ENCODE measurements around the gene RFLNA. TPM values are rescaled to one million over a fixed set of nuclear protein-coding genes. Genes with fewer than 3 reads are reported as not detected.

RFLNA gene
- total and polyA plus RNA-seq, 2 donors (not counting 1 experiment from before 2014, with no cell fraction given) = 0.03 TPM; not detected in 1

DNA sequence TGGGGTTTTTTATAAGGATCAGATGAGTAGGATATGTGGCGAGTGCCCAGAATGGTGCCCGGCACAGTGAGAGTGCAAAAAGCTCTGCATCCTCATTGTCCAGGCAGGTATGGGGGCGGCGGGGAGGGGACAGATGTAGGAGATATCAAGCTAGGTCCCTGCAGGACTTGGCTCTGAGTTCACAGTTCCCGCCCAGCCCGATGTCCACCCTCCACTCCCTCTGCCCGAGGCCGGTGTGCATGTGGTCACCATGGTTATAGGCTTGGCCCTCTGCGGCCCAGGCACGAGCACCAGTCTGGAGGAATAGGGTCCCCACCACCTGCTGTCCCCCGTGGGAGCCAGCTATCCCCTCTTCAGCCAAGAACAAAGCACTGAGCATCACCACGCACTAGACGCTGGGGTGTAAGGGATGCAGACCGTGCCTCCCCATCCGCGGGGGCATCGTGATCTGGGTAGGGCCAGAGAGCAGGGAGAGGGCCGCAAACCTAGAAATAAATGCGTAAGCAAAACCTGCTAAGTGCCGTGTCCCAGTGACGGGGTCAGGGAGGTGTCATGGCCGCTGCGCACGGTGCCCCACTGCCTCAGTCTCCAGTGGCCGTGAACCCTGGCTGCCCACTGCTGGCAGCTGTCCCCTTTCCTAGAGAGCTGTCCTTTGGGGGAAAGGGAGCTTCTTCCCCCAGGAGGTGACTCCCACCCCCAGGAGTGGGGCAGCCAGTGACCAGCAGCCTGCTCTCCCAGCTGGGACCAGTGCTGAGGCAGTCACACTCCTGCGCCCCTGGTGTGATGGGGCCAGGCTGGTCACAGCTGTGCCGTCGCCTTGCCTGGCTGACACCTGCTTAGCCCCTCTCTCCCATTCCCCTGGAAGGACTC, 12.0 kb downstream of the RFLNA start:
- Histone ChIP-seq H3K27me3 (ENCODE audit: control insufficient read depth, insufficient read depth, low read length) (no peaks in the 10 kb centered on the region), H3K36me3 (ENCODE audit: control insufficient read depth, insufficient read depth, low read length) (no peaks in the 10 kb centered on the region), H3K9me3 (ENCODE audit: control insufficient read depth, insufficient read depth, low read depth, low read length) (no peaks in the 10 kb centered on the region), H4K20me1 (ENCODE audit: control insufficient read depth, extremely low read depth, insufficient read depth, low read length) (no peaks in the 10 kb centered on the region), H3K79me2 (ENCODE audit: control insufficient read depth, insufficient read depth, low read length) (no peaks in the 10 kb centered on the region), H2AFZ (ENCODE audit: low read length) (no peak overlapping the region), H3K4me1 (ENCODE audit: control insufficient read depth, extremely low read depth, insufficient read depth, low read length) (no peaks in the 10 kb centered on the region), H3K4me2 (ENCODE audit: extremely low read depth, insufficient read depth, low read length) (no peak overlapping the region), H3K27ac (ENCODE audit: insufficient read depth, low read length) (no peak overlapping the region), H3K4me3 (replicated peaks in 1 of 4; ENCODE audit: control extremely low read depth in 1 of 4, insufficient read depth in 1 of 4, low read depth in 3 of 4, low read length in 4 of 4) (no peak overlapping the region), H3K9ac (ENCODE audit: insufficient read depth, low read length) (no peak overlapping the region)
- no peak for TF ChIP-seq EZH2 (IDR thresholded peaks at IDR 0.05; ENCODE audit: low read length, missing control alignments)
- TF ChIP-seq, protein P1, sequence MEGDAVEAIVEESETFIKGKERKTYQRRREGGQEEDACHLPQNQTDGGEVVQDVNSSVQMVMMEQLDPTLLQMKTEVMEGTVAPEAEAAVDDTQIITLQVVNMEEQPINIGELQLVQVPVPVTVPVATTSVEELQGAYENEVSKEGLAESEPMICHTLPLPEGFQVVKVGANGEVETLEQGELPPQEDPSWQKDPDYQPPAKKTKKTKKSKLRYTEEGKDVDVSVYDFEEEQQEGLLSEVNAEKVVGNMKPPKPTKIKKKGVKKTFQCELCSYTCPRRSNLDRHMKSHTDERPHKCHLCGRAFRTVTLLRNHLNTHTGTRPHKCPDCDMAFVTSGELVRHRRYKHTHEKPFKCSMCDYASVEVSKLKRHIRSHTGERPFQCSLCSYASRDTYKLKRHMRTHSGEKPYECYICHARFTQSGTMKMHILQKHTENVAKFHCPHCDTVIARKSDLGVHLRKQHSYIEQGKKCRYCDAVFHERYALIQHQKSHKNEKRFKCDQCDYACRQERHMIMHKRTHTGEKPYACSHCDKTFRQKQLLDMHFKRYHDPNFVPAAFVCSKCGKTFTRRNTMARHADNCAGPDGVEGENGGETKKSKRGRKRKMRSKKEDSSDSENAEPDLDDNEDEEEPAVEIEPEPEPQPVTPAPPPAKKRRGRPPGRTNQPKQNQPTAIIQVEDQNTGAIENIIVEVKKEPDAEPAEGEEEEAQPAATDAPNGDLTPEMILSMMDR (conservative IDR thresholded peaks at IDR 0.05 in 1 of 2, IDR thresholded peaks at IDR 0.05 in 1 of 2; ENCODE audit: low read depth in 1 of 2, low read length in 2 of 2) = no peak
- no peak for DNase-seq (ENCODE audit: low read depth in 2 of 2)

DNA sequence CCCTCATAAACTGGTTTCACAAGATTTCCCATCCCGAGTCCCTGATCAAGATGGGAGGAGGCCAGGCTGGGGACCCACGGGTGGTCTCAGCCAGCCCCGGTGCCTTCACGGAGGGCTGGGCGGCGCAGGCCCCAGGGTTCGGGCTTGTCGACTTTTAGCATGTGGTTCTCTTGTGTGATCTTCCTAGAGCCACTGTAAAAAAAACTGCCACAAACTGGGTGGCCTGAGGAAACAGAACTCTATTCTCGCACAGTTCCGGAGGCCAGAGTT, 12.6 kb downstream of the RFLNA start:
- Histone ChIP-seq H3K4me2 (ENCODE audit: extremely low read depth, insufficient read depth, low read length) (no peak overlapping the region), H3K9me3 (ENCODE audit: control insufficient read depth, insufficient read depth, low read depth, low read length) (no peaks in the 10 kb centered on the region), H3K79me2 (ENCODE audit: control insufficient read depth, insufficient read depth, low read length) (no peaks in the 10 kb centered on the region), H3K27ac (ENCODE audit: insufficient read depth, low read length) (no peak overlapping the region), H3K9ac (ENCODE audit: insufficient read depth, low read length) (no peak overlapping the region), H3K4me3 (replicated peaks in 1 of 4; ENCODE audit: control extremely low read depth in 1 of 4, insufficient read depth in 1 of 4, low read depth in 3 of 4, low read length in 4 of 4) (no peak overlapping the region), H4K20me1 (ENCODE audit: control insufficient read depth, extremely low read depth, insufficient read depth, low read length) (no peaks in the 10 kb centered on the region), H3K4me1 (ENCODE audit: control insufficient read depth, extremely low read depth, insufficient read depth, low read length) (no peaks in the 10 kb centered on the region), H3K36me3 (ENCODE audit: control insufficient read depth, insufficient read depth, low read length) (no peaks in the 10 kb centered on the region), H2AFZ (ENCODE audit: low read length) (no peak overlapping the region), H3K27me3 (ENCODE audit: control insufficient read depth, insufficient read depth, low read length) (no peaks in the 10 kb centered on the region)
- TF ChIP-seq, protein P1 (conservative IDR thresholded peaks at IDR 0.05 in 1 of 2, IDR thresholded peaks at IDR 0.05 in 1 of 2; ENCODE audit: low read depth in 1 of 2, low read length in 2 of 2) = no peak
- TF ChIP-seq EZH2 (IDR thresholded peaks at IDR 0.05; ENCODE audit: low read length, missing control alignments) = no peak
- no peak for DNase-seq (ENCODE audit: low read depth in 2 of 2)

DNA sequence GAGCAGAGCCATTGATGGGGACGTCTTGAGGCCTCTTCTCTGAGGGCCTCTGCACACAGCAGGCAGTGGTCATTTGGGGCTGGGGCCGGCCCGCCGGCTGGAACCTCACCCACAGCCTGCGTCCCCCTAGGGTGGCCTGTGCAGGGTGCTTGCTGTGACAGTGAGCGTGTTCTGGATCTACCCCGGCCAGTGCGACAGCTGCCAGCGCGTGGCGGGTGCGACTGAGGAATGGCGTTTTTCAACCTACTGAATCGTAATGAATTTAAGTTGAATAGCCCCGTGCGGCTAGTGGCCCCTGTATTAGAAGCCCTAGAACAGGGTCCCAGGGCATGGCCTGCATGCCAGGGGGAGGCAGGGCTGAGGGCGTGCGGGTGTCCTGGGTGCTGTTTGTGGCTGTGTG, 13.8 kb downstream of the RFLNA start:
- H3K4me3 ChIP-seq (replicated peaks in 1 of 4; ENCODE audit: control extremely low read depth in 1 of 4, insufficient read depth in 1 of 4, low read depth in 3 of 4, low read length in 4 of 4) = no peak overlapping the region
- no peaks in the 10 kb centered on the region for H3K36me3 ChIP-seq (ENCODE audit: control insufficient read depth, insufficient read depth, low read length)
- no peaks in the 10 kb centered on the region for H4K20me1 ChIP-seq (ENCODE audit: control insufficient read depth, extremely low read depth, insufficient read depth, low read length)
- H3K27ac ChIP-seq (ENCODE audit: insufficient read depth, low read length) = no peak overlapping the region
- H3K9me3 ChIP-seq (ENCODE audit: control insufficient read depth, insufficient read depth, low read depth, low read length) = no peaks in the 10 kb centered on the region
- no peak overlapping the region for H2AFZ ChIP-seq (ENCODE audit: low read length)
- no peak overlapping the region for H3K9ac ChIP-seq (ENCODE audit: insufficient read depth, low read length)
- no peaks in the 10 kb centered on the region for H3K79me2 ChIP-seq (ENCODE audit: control insufficient read depth, insufficient read depth, low read length)
- H3K27me3 ChIP-seq (ENCODE audit: control insufficient read depth, insufficient read depth, low read length) = no peaks in the 10 kb centered on the region
- TF ChIP-seq EZH2 (IDR thresholded peaks at IDR 0.05; ENCODE audit: low read length, missing control alignments) = no peak
- TF ChIP-seq, protein P1 (conservative IDR thresholded peaks at IDR 0.05 in 1 of 2, IDR thresholded peaks at IDR 0.05 in 1 of 2; ENCODE audit: low read depth in 1 of 2, low read length in 2 of 2) = no peak
- no peak overlapping the region for H3K4me2 ChIP-seq (ENCODE audit: extremely low read depth, insufficient read depth, low read length)
- no peaks in the 10 kb centered on the region for H3K4me1 ChIP-seq (ENCODE audit: control insufficient read depth, extremely low read depth, insufficient read depth, low read length)
- DNase-seq (ENCODE audit: low read depth in 2 of 2) = no peak
